ENCODE data around the gene SURF6. TPM values are rescaled to one million over a fixed set of nuclear protein-coding genes. Genes with fewer than 3 reads are reported as not detected.

The SURF6 gene
- total RNA-seq, 1 experiment from 2014 or later: 56.3 TPM

- H3K4me2 ChIP-seq (ENCODE audit: insufficient read depth, insufficient read length, low read length): no peak overlapping the region
- no peak overlapping the region for H3K56ac ChIP-seq (ENCODE audit: insufficient read length, low read depth, low read length)
- TF ChIP-seq CTCF (conservative IDR thresholded peaks at IDR 0.05): no peak
- no peak overlapping the region for H3T11ph ChIP-seq (ENCODE audit: low read length)
- H4K91ac ChIP-seq (ENCODE audit: insufficient read length, low read depth, low read length): no peak overlapping the region
- H2BK5ac ChIP-seq (ENCODE audit: insufficient read length, low read length): no peak overlapping the region
- no peak overlapping the region for H2BK15ac ChIP-seq (ENCODE audit: low read depth, low read length)
- no peak overlapping the region for H3K4ac ChIP-seq (ENCODE audit: low read depth, low read length)
- peaks cover 11 to 13% of the 10 kb centered on the region in 2 experiments for H3K4me1 Mint-ChIP-seq
- no peak overlapping the region for H3K27ac ChIP-seq (ENCODE audit: insufficient read length, low read depth, low read length)
- no peaks in the 10 kb centered on the region for H4K20me1 ChIP-seq (ENCODE audit: control insufficient read depth, insufficient read depth, insufficient read length)
- H3K23ac ChIP-seq (ENCODE audit: insufficient read length, low read depth, low read length): no peak overlapping the region
- no peak overlapping the region for H3K14ac ChIP-seq (ENCODE audit: insufficient read depth, low read length)
- H3K9me3 ChIP-seq (ENCODE audit: control insufficient read depth, low read depth, low read length): no peaks in the 10 kb centered on the region
- no peak overlapping the region for H2AFZ ChIP-seq (ENCODE audit: low read length)
- peaks cover under 1% of the 10 kb centered on the region in 2 experiments; a peak in 2 of 5 replicates for H3K9me3 Mint-ChIP-seq
- H3K27ac Mint-ChIP-seq: no peak overlapping the region
- H2BK120ac ChIP-seq (ENCODE audit: low read depth, low read length, poor library complexity, severe bottlenecking): no peak overlapping the region
- peaks cover 6% of the 10 kb centered on the region for H3K23me2 ChIP-seq (ENCODE audit: insufficient read length, low read depth, low read length, poor library complexity, severe bottlenecking)
- peaks cover 6% of the 10 kb centered on the region for H3K27me3 Mint-ChIP-seq (ENCODE audit: low read depth)
- no peak overlapping the region for H2BK12ac ChIP-seq (ENCODE audit: insufficient read length, low read depth, low read length)
- H4K8ac ChIP-seq (replicated peaks; ENCODE audit: insufficient read length, low read depth, low read length): no peak overlapping the region
- H3K36me3 Mint-ChIP-seq (ENCODE audit: insufficient read depth in 1 of 3, low read depth in 3 of 3): peaks cover 19 to 59% (median 42%) of the 10 kb centered on the region in 3 experiments; a peak in 6 of 7 replicates
- DNase-seq: no peak
- H3K4me1 ChIP-seq (ENCODE audit: insufficient read depth, low read length): no peaks in the 10 kb centered on the region
- no peak overlapping the region for H4K5ac ChIP-seq (ENCODE audit: insufficient read length, low read depth, low read length)
- H3K79me1 ChIP-seq (ENCODE audit: insufficient read depth, low read depth, low read length, poor library complexity, severe bottlenecking): peaks cover 30% of the 10 kb centered on the region
- H3K27me3 ChIP-seq (ENCODE audit: insufficient read depth, low read length): no peaks in the 10 kb centered on the region
- H3K18ac ChIP-seq (ENCODE audit: insufficient read length, low read depth, low read length): no peak overlapping the region
- H2AK5ac ChIP-seq (ENCODE audit: insufficient read length, low read length): no peak overlapping the region
- no peak overlapping the region for H3K9ac ChIP-seq (ENCODE audit: extremely low read depth, insufficient read length, low read length)
- H3K4me3 Mint-ChIP-seq: no peak overlapping the region
- no CpG with 5 or more reads among the region's 7 CpGs for WGBS (ENCODE audit: extremely low coverage, insufficient read length, low lambda C conversion rate)
- H3K79me2 ChIP-seq (ENCODE audit: insufficient read depth, low read length): peaks cover 62% of the 10 kb centered on the region; the same call in 1 of the 2 replicates
- no peak overlapping the region for H2BK20ac ChIP-seq (ENCODE audit: low read depth, low read length, poor library complexity, severe bottlenecking)
Observed at GRCh38 chr9:133372144-133372543, 36.2 kb upstream of the SURF6 start.

Data from H9 (cell line).